IMR-90 (cell line): ENCODE measurements around the gene GAPT. TPM values are rescaled to one million over a fixed set of nuclear protein-coding genes. Genes with fewer than 3 reads are reported as not detected.

Source experiments
- ATAC-seq: fragments of 200-7000 bp; cut with Tn5 transposase; 2 replicates; pipeline ENCODE4 v1.9.1; 2020; ENCODE audit warnings: low read depth, mild to moderate bottlenecking, moderate library complexity
- BruUV-seq: library from RNA; stranded (reverse); fragments of 400-500 nt; replicated peaks from 2 replicates; lab custom pipeline; 2021; lab: Mats Ljungman, UMichigan
- CTCF ChIA-PET: fragments of 300-600 bp; formaldehyde crosslinking; extraction: SDS; loops from one replicate; lab custom pipeline; 2021; ENCODE audit warnings: antibody characterized with exemption; lab: Yijun Ruan, JAX
- POLR2A ChIA-PET: fragments of 300-600 bp; sonication (Branson Sonifier 250); formaldehyde crosslinking; loops from one replicate; lab custom pipeline; 2022; ENCODE audit warnings: antibody characterized with exemption; ENCODE audit not compliant: unreplicated experiment; lab: Charles Lee
- DNase-seq: peaks from one replicate; pipeline ENCODE4 v3.0.0; 2013
- H2AFZ ChIP-seq: replicated peaks from 2 replicates; pipeline ENCODE3; 2013; ENCODE audit warnings: low read length, mild to moderate bottlenecking; ENCODE audit not compliant: poor library complexity
- H2AK5ac ChIP-seq: 2 replicates; pipeline ENCODE4 v1.6.1; 2013; ENCODE audit warnings: low read depth, low read length, inconsistent platforms
- H2AK9ac ChIP-seq: replicated peaks from 2 replicates; pipeline ENCODE3; 2013; ENCODE audit warnings: mild to moderate bottlenecking, low read depth, low read length, moderate library complexity; ENCODE audit not compliant: poor library complexity
- H2BK120ac ChIP-seq: 2 replicates; pipeline ENCODE4 v1.6.1; 2013; ENCODE audit warnings: low read depth, low read length, inconsistent platforms
- H2BK15ac ChIP-seq: 3 replicates; pipeline ENCODE4 v1.6.1; 2013; ENCODE audit warnings: low read depth, low read length, inconsistent platforms
- H2BK20ac ChIP-seq: 2 replicates; pipeline ENCODE4 v1.6.1; 2013; ENCODE audit warnings: low read depth, mild to moderate bottlenecking, inconsistent platforms, low read length, moderate library complexity
- H2BK5ac ChIP-seq: 2 replicates; pipeline ENCODE4 v1.6.1; 2013; ENCODE audit warnings: mild to moderate bottlenecking, low read depth, low read length, inconsistent platforms; ENCODE audit not compliant: poor library complexity, severe bottlenecking
- H3K14ac ChIP-seq: replicated peaks from 2 replicates; pipeline ENCODE4 v1.6.1; 2013; ENCODE audit warnings: low read depth, low read length, inconsistent platforms
- H3K18ac ChIP-seq: 2 replicates; pipeline ENCODE4 v1.6.1; 2013; ENCODE audit warnings: low read depth, low read length, control low read depth
- H3K23ac ChIP-seq: 2 replicates; pipeline ENCODE4 v1.6.1; 2013; ENCODE audit warnings: low read depth, low read length, inconsistent platforms
- H3K27ac ChIP-seq: 2 replicates; pipeline ENCODE4 v1.5.1; 2013; ENCODE audit warnings: mild to moderate bottlenecking, control low read depth, low read length; ENCODE audit not compliant: insufficient read depth
- H3K27me3 ChIP-seq: 2 replicates; pipeline ENCODE4 v1.6.1; 2013; ENCODE audit warnings: low read length; ENCODE audit not compliant: control insufficient read depth, insufficient read depth
- H3K36me3 ChIP-seq: 2 replicates; pipeline ENCODE4 v1.6.1; 2013; ENCODE audit warnings: low read length, mixed read lengths; ENCODE audit not compliant: control insufficient read depth, insufficient read depth
- H3K4ac ChIP-seq: 2 replicates; pipeline ENCODE4 v1.6.1; 2013; ENCODE audit warnings: low read depth, low read length, inconsistent platforms
- H3K4me1 ChIP-seq: 2 replicates; pipeline ENCODE4 v1.6.1; 2013; ENCODE audit warnings: low read length, mixed read lengths; ENCODE audit not compliant: control insufficient read depth, insufficient read depth
- H3K4me2 ChIP-seq: 2 replicates; pipeline ENCODE4 v1.6.1; 2013; ENCODE audit warnings: low read depth, mild to moderate bottlenecking, control low read depth, low read length, moderate library complexity
- H3K4me3 ChIP-seq: 2 replicates; pipeline ENCODE4 v1.5.1; 2013; ENCODE audit warnings: low read depth, mild to moderate bottlenecking, control low read depth, low read length, moderate library complexity; ENCODE audit not compliant: insufficient read depth
- H3K56ac ChIP-seq: 2 replicates; pipeline ENCODE4 v1.6.1; 2013; ENCODE audit warnings: low read length, inconsistent platforms; ENCODE audit not compliant: insufficient read depth; ENCODE audit errors: extremely low read depth
- H3K79me1 ChIP-seq, 2 experiments: 2 replicates each; pipeline ENCODE4 v1.6.1; 2013; ENCODE audit warnings: low read length in 2 of 2, inconsistent platforms in 1 of 2, low read depth in 1 of 2
- H3K9ac ChIP-seq: 2 replicates; pipeline ENCODE4 v1.6.1; 2013; ENCODE audit warnings: low read depth, low read length, control low read depth
- H3K9me1 ChIP-seq: 2 replicates; pipeline ENCODE4 v1.6.1; 2013; ENCODE audit warnings: low read length, inconsistent platforms; ENCODE audit not compliant: insufficient read depth
- H3K9me3 ChIP-seq: 2 replicates; pipeline ENCODE4 v1.6.1; 2013; ENCODE audit warnings: low read length; ENCODE audit not compliant: control insufficient read depth, insufficient read depth
- H4K20me1 ChIP-seq: 2 replicates; pipeline ENCODE4 v1.6.1; 2013; ENCODE audit warnings: low read length, inconsistent platforms; ENCODE audit not compliant: insufficient read depth
- H4K5ac ChIP-seq: 2 replicates; pipeline ENCODE4 v1.6.1; 2013; ENCODE audit warnings: mild to moderate bottlenecking, low read depth, low read length, control low read depth
- H4K8ac ChIP-seq, 2 experiments: 2 replicates each; pipeline ENCODE4 v1.6.1; 2013; ENCODE audit warnings: low read depth in 2 of 2, low read length in 2 of 2, control low read depth in 1 of 2, inconsistent platforms in 1 of 2
- H4K91ac ChIP-seq: 2 replicates; pipeline ENCODE4 v1.6.1; 2013; ENCODE audit warnings: low read depth, low read length, inconsistent platforms; ENCODE audit not compliant: insufficient read depth
- BHLHE40 ChIP-seq: fragments of 150-350 bp; IDR thresholded peaks from 2 replicates; pipeline ENCODE4 v1.6.1; 2016; ENCODE audit warnings: mild to moderate bottlenecking, low read depth, low read length
- CEBPB ChIP-seq: IDR thresholded peaks from 2 replicates; pipeline ENCODE4 v1.6.1; 2012; ENCODE audit warnings: low read depth, low read length, improper control_type of control experiment
- FOS ChIP-seq: fragments of 150-350 bp; IDR thresholded peaks from 2 replicates; pipeline ENCODE4 v1.6.1; 2016; ENCODE audit warnings: low read depth, low read length
- MAFK ChIP-seq: IDR thresholded peaks from 2 replicates; pipeline ENCODE4 v1.6.1; 2012; ENCODE audit warnings: low read depth, low read length, improper control_type of control experiment
- NFE2L2 ChIP-seq: fragments of 150-350 bp; IDR thresholded peaks from 2 replicates; pipeline ENCODE4 v1.6.1; 2016; ENCODE audit warnings: low read depth, mild to moderate bottlenecking, low read length
- RAD21 ChIP-seq: IDR thresholded peaks from 2 replicates; pipeline ENCODE4 v1.6.1; 2012; ENCODE audit warnings: low read length, improper control_type of control experiment
- RCOR1 ChIP-seq: IDR thresholded peaks from 2 replicates; pipeline ENCODE4 v1.6.1; 2012; ENCODE audit warnings: mild to moderate bottlenecking, low read length, improper control_type of control experiment; ENCODE audit not compliant: insufficient replicate concordance
- SMC3 ChIP-seq: fragments of 150-350 bp; IDR thresholded peaks from 2 replicates; pipeline ENCODE4 v1.6.1; 2016; ENCODE audit warnings: low read depth, mild to moderate bottlenecking, antibody characterized with exemption, low read length, moderate library complexity
- WGBS, 2 experiments: methylation state at CpG; one replicate each; pipeline versions ENCODE4 v1.1.5 to v1.1.7; 2013; ENCODE audit warnings: missing lambda C conversion rate in 2 of 2; ENCODE audit not compliant: insufficient read length in 1 of 2; ENCODE audit errors: extremely low coverage in 2 of 2; 5-methylcytosine and 5-hydroxymethylcytosine counted together
- dilution Hi-C: fragments of 300-500 bp; cut with HindIII; formaldehyde crosslinking; loops from one replicate; pipeline ENCODE4 v1.14.3; 2018; ENCODE audit warnings: low sequenced_read_pairs; ENCODE audit not compliant: unreplicated experiment
- in situ Hi-C: fragments of 300-500 bp; cut with MboI; formaldehyde crosslinking; loops from 3 replicates; pipeline ENCODE4 v1.14.3; 2019; ENCODE audit warnings: low sequenced_read_pairs, inconsistent platforms, mixed read lengths
- intact Hi-C: fragments of 100-400 bp; cut with micrococcal nuclease; formaldehyde crosslinking; loops from 2 replicates; pipeline ENCODE4 v1.10.0; 2022
- polyA plus RNA-seq, 3 experiments: library from polyadenylated mRNA; depleted of rRNA; stranded (reverse); fragments of >200 nt; gene quantifications; 2 replicates each; pipeline ENCODE4 v1.2.3, GENCODE V29; 2012; ENCODE audit warnings: low replicate concordance in 1 of 3
- total RNA-seq: library from RNA; depleted of rRNA; stranded (reverse); fragments of >200 nt; gene quantifications from 2 replicates; pipeline ENCODE4 v1.2.3, GENCODE V29; 2012
- TF ChIP-seq, protein P1 (sequence below): fragments of 150-350 bp; IDR thresholded peaks from 2 replicates; pipeline ENCODE4 v1.6.1; 2016; ENCODE audit warnings: low read depth, mild to moderate bottlenecking, low read length, moderate library complexity, borderline replicate concordance

GAPT gene
- total and polyA plus RNA-seq, 2 of the 4 experiments (the other 2 are of a cell fraction): not detected

DNA sequence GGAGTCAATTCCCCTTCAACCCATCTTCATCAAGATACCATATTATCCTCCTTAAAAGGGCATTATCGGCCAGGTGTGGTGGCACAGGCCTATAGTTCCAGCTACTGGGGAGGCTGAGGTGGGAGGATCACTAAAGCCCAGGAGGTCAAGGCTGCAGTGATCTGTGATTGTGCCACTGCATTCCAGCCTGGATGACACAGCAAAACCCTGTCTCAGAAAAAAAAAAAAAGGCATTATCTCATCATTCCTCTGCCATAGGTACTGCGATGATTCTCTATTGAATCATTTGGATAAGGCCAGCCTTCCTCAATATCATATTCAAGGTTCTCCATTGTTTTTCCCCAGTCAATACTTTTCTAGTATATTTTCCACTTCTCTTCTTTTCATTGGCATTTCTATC, 52.5 kb downstream of the GAPT start:
- Histone ChIP-seq H3K14ac (no peak overlapping the region), H3K27ac (no peak overlapping the region), H3K9ac (no peak overlapping the region), H3K4me1 (no peaks in the 10 kb centered on the region), H2BK120ac (no peak overlapping the region), H3K27me3 (no peaks in the 10 kb centered on the region), H3K18ac (no peak overlapping the region), H3K4ac (no peak overlapping the region), H3K4me2 (no peak overlapping the region), H2AK5ac (no peak overlapping the region), H4K8ac (no peak overlapping the region), H3K36me3 (no peaks in the 10 kb centered on the region), H2BK5ac (no peak overlapping the region), H3K9me1 (no peaks in the 10 kb centered on the region), H2BK15ac (no peak overlapping the region), H4K5ac (no peak overlapping the region), H3K9me3 (no peaks in the 10 kb centered on the region; the same call in 1 of the 2 replicates), H3K4me3 (no peak overlapping the region), H3K23ac (no peak overlapping the region), H2BK20ac (no peak overlapping the region), H2AFZ (no peak overlapping the region), H4K20me1 (no peaks in the 10 kb centered on the region), H2AK9ac (no peak overlapping the region), H3K79me1 (no peaks in the 10 kb centered on the region), H3K56ac (no peak overlapping the region), H4K91ac (no peak overlapping the region)
- ATAC-seq: no peak
- no peak for TF ChIP-seq NFE2L2
- TF ChIP-seq, protein P1, sequence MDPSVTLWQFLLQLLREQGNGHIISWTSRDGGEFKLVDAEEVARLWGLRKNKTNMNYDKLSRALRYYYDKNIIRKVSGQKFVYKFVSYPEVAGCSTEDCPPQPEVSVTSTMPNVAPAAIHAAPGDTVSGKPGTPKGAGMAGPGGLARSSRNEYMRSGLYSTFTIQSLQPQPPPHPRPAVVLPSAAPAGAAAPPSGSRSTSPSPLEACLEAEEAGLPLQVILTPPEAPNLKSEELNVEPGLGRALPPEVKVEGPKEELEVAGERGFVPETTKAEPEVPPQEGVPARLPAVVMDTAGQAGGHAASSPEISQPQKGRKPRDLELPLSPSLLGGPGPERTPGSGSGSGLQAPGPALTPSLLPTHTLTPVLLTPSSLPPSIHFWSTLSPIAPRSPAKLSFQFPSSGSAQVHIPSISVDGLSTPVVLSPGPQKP: no peak
- TF ChIP-seq MAFK: no peak
- no peak for TF ChIP-seq CEBPB
- TF ChIP-seq FOS: no peak
- TF ChIP-seq RAD21: no peak
- TF ChIP-seq BHLHE40: no peak
- no peak for TF ChIP-seq SMC3
- TF ChIP-seq RCOR1: no peak
- no CpG with 5 or more reads among the region's 2 CpGs for WGBS, 2 experiments
- dilution Hi-C loops: no loop called here
- ChIA-PET POLR2A (no interaction called here), CTCF (no interaction called here)
- in situ Hi-C loops: no loop called here
- no peak for DNase-seq
- intact Hi-C loops: no loop called here
- BruUV-seq: no TSS peak
